Measurements from ENCODE around the gene CEP164.
"Not testable (repeated sequence)": the region's sequence is repeated elsewhere in the genome, so short reads cannot be mapped to it uniquely, and the experiment has no call there.

Gene CEP164

GRCh38 chr11:117399100-117399840 lies 71.6 kb downstream of the CEP164 start:
- not testable (repeated sequence) for DNase-seq

- DNase-seq = not testable (repeated sequence)
Observed at GRCh38 chr11:117405898-117406297, 78.2 kb downstream of the CEP164 start.

- no peak for DNase-seq
Observed at GRCh38 chr11:117407016-117407415, 79.4 kb downstream of the CEP164 start.

GRCh38 chr11:117408356-117408755 lies 80.7 kb downstream of the CEP164 start:
- DNase-seq = no peak

GRCh38 chr11:117409511-117409910 lies 81.9 kb downstream of the CEP164 start:
- DNase-seq = no peak

- DNase-seq = no peak
Observed at GRCh38 chr11:117410238-117410637, 82.6 kb downstream of the CEP164 start.

GRCh38 chr11:117410861-117411710 lies 83.4 kb downstream of the CEP164 start:
- DNase-seq = no peak

GRCh38 chr11:117411736-117412135 lies 84.1 kb downstream of the CEP164 start:
- no peak for DNase-seq

GRCh38 chr11:117412176-117412575 lies 84.5 kb downstream of the CEP164 start:
- no peak for DNase-seq

GRCh38 chr11:117412653-117413275 lies 85.1 kb downstream of the CEP164 start:
- no peak for DNase-seq

GRCh38 chr11:117413616-117414015 lies 86.0 kb downstream of the CEP164 start:
- no peak for DNase-seq

GRCh38 chr11:117414724-117415123 lies 87.1 kb downstream of the CEP164 start:
- no peak for DNase-seq

GRCh38 chr11:117415358-117415896 lies 87.8 kb downstream of the CEP164 start:
- no peak for DNase-seq

GRCh38 chr11:117417342-117417741 lies 89.7 kb downstream of the CEP164 start:
- DNase-seq = no peak

GRCh38 chr11:117417856-117418255 lies 90.2 kb downstream of the CEP164 start:
- DNase-seq = no peak

- no peak for DNase-seq
Observed at GRCh38 chr11:117418737-117419481, 91.3 kb downstream of the CEP164 start.

GRCh38 chr11:117419482-117420142 lies 92.0 kb downstream of the CEP164 start:
- DNase-seq = no peak

GRCh38 chr11:117420143-117420485 lies 92.5 kb downstream of the CEP164 start:
- no peak for DNase-seq

GRCh38 chr11:117420598-117420997 lies 92.9 kb downstream of the CEP164 start:
- no peak for DNase-seq

- DNase-seq = no peak
Observed at GRCh38 chr11:117421041-117421440, 93.4 kb downstream of the CEP164 start.

- no peak for DNase-seq
Observed at GRCh38 chr11:117421476-117421875, 93.8 kb downstream of the CEP164 start.

GRCh38 chr11:117423046-117423575 lies 95.5 kb downstream of the CEP164 start:
- no peak for DNase-seq
